ENCODE measurements around the gene TTC7B. TPM values are rescaled to one million over a fixed set of nuclear protein-coding genes. Genes with fewer than 3 reads are reported as not detected.

TTC7B gene
- total and polyA plus RNA-seq, 10 of the 15 experiments (the other 5 are each of a cell fraction or from before 2014, with no cell fraction given), result under 0.01 to 1.1 (median 0.26) TPM; not detected in 2

DNA sequence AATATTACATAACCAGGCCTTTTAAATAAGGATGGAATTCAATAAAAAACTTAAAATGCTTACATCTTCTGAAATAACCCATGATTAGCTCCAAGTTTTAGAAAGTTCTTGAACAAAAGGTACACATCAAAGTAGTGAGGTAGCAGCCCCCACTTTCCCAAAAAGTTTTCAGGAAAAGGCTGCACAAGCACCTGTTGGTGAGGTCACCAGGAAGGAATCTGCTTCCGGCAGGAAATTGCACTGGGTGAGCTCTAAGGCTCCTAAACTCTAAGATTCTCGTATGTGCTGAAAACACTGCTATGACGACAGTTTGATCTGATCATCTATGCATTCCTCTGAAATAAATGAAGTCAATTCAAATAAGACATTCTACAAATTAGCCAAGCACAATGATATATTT is 34.3 kb upstream of the TTC7B start (continued):
- TF ChIP-seq CHD2 (IDR thresholded peaks at IDR 0.05; ENCODE audit: borderline replicate concordance, low read depth, low read length) (no peak), IKZF2 (IDR thresholded peaks at IDR 0.05) (no peak), NFIC (IDR thresholded peaks at IDR 0.05; ENCODE audit: low read depth, low read length) (no peak), POLR2AphosphoS5 (IDR thresholded peaks at IDR 0.05; ENCODE audit: low read length) (no peak)

- CTCF ChIA-PET, result interaction anchor here (0.6 kb wide), 1 partner anchor 231 kb away, joined by 6 read pairs; no protein-coding TSS in a partner anchor
- RAD21 ChIA-PET (ENCODE audit: unreplicated experiment), result no interaction called here
- FAIRE-seq, result no peak
- Histone ChIP-seq H3K9me3 (replicated peaks; ENCODE audit: control insufficient read depth, insufficient read depth, low read length) (no peaks in the 10 kb centered on the region), H3K9ac (ENCODE audit: control insufficient read depth, insufficient read depth, low read length) (no peak overlapping the region), H2AFZ (ENCODE audit: control insufficient read depth, low read depth, low read length) (no peak overlapping the region), H4K20me1 (ENCODE audit: control insufficient read depth, insufficient read depth) (no peaks in the 10 kb centered on the region), H3K27me3 (replicated peaks in 1 of 2; ENCODE audit: control insufficient read depth in 2 of 2, insufficient read depth in 2 of 2, low read length in 1 of 2) (no peaks in the 10 kb centered on the region), H3K27ac (ENCODE audit: control insufficient read depth, insufficient read depth) (no peak overlapping the region), H3K4me1 (ENCODE audit: control insufficient read depth, insufficient read depth, low read length) (no peaks in the 10 kb centered on the region), H3K79me2 (ENCODE audit: control insufficient read depth, insufficient read depth, low read length) (no peaks in the 10 kb centered on the region), H3K36me3 (ENCODE audit: control insufficient read depth in 2 of 2, insufficient read depth in 2 of 2, low read length in 1 of 2) (no peaks in the 10 kb centered on the region), H3K4me2 (ENCODE audit: control insufficient read depth, insufficient read depth) (no peak overlapping the region), H3K4me3 (no peak overlapping the region)
- in situ Hi-C loops (cut with MboI), result no loop called here
- POLR2A ChIA-PET, result interaction anchor here (0.5 to 0.6 kb wide), 2 partner anchors 86 to 267 kb away, joined by 4 to 5 read pairs; no protein-coding TSS in a partner anchor
- TF ChIP-seq NR2C2 (IDR thresholded peaks at IDR 0.05; ENCODE audit: borderline replicate concordance, control insufficient read depth, insufficient read length, low read depth), result no peak
- TF ChIP-seq, protein P1, sequence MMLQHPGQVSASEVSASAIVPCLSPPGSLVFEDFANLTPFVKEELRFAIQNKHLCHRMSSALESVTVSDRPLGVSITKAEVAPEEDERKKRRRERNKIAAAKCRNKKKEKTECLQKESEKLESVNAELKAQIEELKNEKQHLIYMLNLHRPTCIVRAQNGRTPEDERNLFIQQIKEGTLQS (IDR thresholded peaks at IDR 0.05; ENCODE audit: borderline replicate concordance, extremely low read depth, low read depth, low read length), result no peak
- TF ChIP-seq HDAC2 (IDR thresholded peaks at IDR 0.05), result no peak
- TF ChIP-seq CBFB (IDR thresholded peaks at IDR 0.05; ENCODE audit: low read depth), result no peak
- TF ChIP-seq CBX3 (IDR thresholded peaks at IDR 0.05; ENCODE audit: borderline replicate concordance, low read depth), result no peak
- TF ChIP-seq, protein P2, sequence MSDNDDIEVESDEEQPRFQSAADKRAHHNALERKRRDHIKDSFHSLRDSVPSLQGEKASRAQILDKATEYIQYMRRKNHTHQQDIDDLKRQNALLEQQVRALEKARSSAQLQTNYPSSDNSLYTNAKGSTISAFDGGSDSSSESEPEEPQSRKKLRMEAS (IDR thresholded peaks at IDR 0.05; ENCODE audit: low read depth, low read length), result no peak
- no peak for TF ChIP-seq MEF2B (IDR thresholded peaks at IDR 0.05; ENCODE audit: partially characterized antibody, poor library complexity, severe bottlenecking)
- no TSS peak for BruUV-seq (replicated peaks)
- no peak for DNase-seq (ENCODE audit: low read depth, low spot score)
- ATAC-seq, result no peak
- intact Hi-C loops (cut with micrococcal nuclease; ENCODE audit: unreplicated experiment), result no loop called here
- SMC1A ChIA-PET (ENCODE audit: uncharacterized antibody, unreplicated experiment), result interaction anchor here (0.6 to 0.7 kb wide), 2 partner anchors 25 to 72 kb away, joined by 3 read pairs; no protein-coding TSS in a partner anchor
- WGBS (ENCODE audit: insufficient coverage, insufficient replicate concordance, low lambda C conversion rate, missing lambda C conversion rate), result 62% methylated on average over 7 of the region's 7 CpGs
These were observed 33.7 kb upstream of the TTC7B start for GRCh38 chr14:90849787-90850444.
